IMR-90 (cell line): ENCODE measurements around the gene B4GALNT2. TPM values are rescaled to one million over a fixed set of nuclear protein-coding genes. Genes with fewer than 3 reads are reported as not detected.

Source experiments
- ATAC-seq: fragments of 200-7000 bp; cut with Tn5 transposase; 2 replicates; pipeline ENCODE4 v1.9.1; 2020; ENCODE audit warnings: low read depth, mild to moderate bottlenecking, moderate library complexity
- BruUV-seq: library from RNA; stranded (reverse); fragments of 400-500 nt; replicated peaks from 2 replicates; lab custom pipeline; 2021; lab: Mats Ljungman, UMichigan
- CTCF ChIA-PET: fragments of 300-600 bp; formaldehyde crosslinking; extraction: SDS; loops from one replicate; lab custom pipeline; 2021; ENCODE audit warnings: antibody characterized with exemption; lab: Yijun Ruan, JAX
- POLR2A ChIA-PET: fragments of 300-600 bp; sonication (Branson Sonifier 250); formaldehyde crosslinking; loops from one replicate; lab custom pipeline; 2022; ENCODE audit warnings: antibody characterized with exemption; ENCODE audit not compliant: unreplicated experiment; lab: Charles Lee
- DNase-seq: peaks from one replicate; pipeline ENCODE4 v3.0.0; 2013
- H2AFZ ChIP-seq: replicated peaks from 2 replicates; pipeline ENCODE3; 2013; ENCODE audit warnings: low read length, mild to moderate bottlenecking; ENCODE audit not compliant: poor library complexity
- H2AK5ac ChIP-seq: 2 replicates; pipeline ENCODE4 v1.6.1; 2013; ENCODE audit warnings: low read depth, low read length, inconsistent platforms
- H2AK9ac ChIP-seq: replicated peaks from 2 replicates; pipeline ENCODE3; 2013; ENCODE audit warnings: mild to moderate bottlenecking, low read depth, low read length, moderate library complexity; ENCODE audit not compliant: poor library complexity
- H2BK120ac ChIP-seq: 2 replicates; pipeline ENCODE4 v1.6.1; 2013; ENCODE audit warnings: low read depth, low read length, inconsistent platforms
- H2BK15ac ChIP-seq: 3 replicates; pipeline ENCODE4 v1.6.1; 2013; ENCODE audit warnings: low read depth, low read length, inconsistent platforms
- H2BK20ac ChIP-seq: 2 replicates; pipeline ENCODE4 v1.6.1; 2013; ENCODE audit warnings: low read depth, mild to moderate bottlenecking, inconsistent platforms, low read length, moderate library complexity
- H2BK5ac ChIP-seq: 2 replicates; pipeline ENCODE4 v1.6.1; 2013; ENCODE audit warnings: mild to moderate bottlenecking, low read depth, low read length, inconsistent platforms; ENCODE audit not compliant: poor library complexity, severe bottlenecking
- H3K14ac ChIP-seq: replicated peaks from 2 replicates; pipeline ENCODE4 v1.6.1; 2013; ENCODE audit warnings: low read depth, low read length, inconsistent platforms
- H3K18ac ChIP-seq: 2 replicates; pipeline ENCODE4 v1.6.1; 2013; ENCODE audit warnings: low read depth, low read length, control low read depth
- H3K23ac ChIP-seq: 2 replicates; pipeline ENCODE4 v1.6.1; 2013; ENCODE audit warnings: low read depth, low read length, inconsistent platforms
- H3K27ac ChIP-seq: 2 replicates; pipeline ENCODE4 v1.5.1; 2013; ENCODE audit warnings: mild to moderate bottlenecking, control low read depth, low read length; ENCODE audit not compliant: insufficient read depth
- H3K27me3 ChIP-seq: 2 replicates; pipeline ENCODE4 v1.6.1; 2013; ENCODE audit warnings: low read length; ENCODE audit not compliant: control insufficient read depth, insufficient read depth
- H3K36me3 ChIP-seq: 2 replicates; pipeline ENCODE4 v1.6.1; 2013; ENCODE audit warnings: low read length, mixed read lengths; ENCODE audit not compliant: control insufficient read depth, insufficient read depth
- H3K4ac ChIP-seq: 2 replicates; pipeline ENCODE4 v1.6.1; 2013; ENCODE audit warnings: low read depth, low read length, inconsistent platforms
- H3K4me1 ChIP-seq: 2 replicates; pipeline ENCODE4 v1.6.1; 2013; ENCODE audit warnings: low read length, mixed read lengths; ENCODE audit not compliant: control insufficient read depth, insufficient read depth
- H3K4me2 ChIP-seq: 2 replicates; pipeline ENCODE4 v1.6.1; 2013; ENCODE audit warnings: low read depth, mild to moderate bottlenecking, control low read depth, low read length, moderate library complexity
- H3K4me3 ChIP-seq: 2 replicates; pipeline ENCODE4 v1.5.1; 2013; ENCODE audit warnings: low read depth, mild to moderate bottlenecking, control low read depth, low read length, moderate library complexity; ENCODE audit not compliant: insufficient read depth
- H3K56ac ChIP-seq: 2 replicates; pipeline ENCODE4 v1.6.1; 2013; ENCODE audit warnings: low read length, inconsistent platforms; ENCODE audit not compliant: insufficient read depth; ENCODE audit errors: extremely low read depth
- H3K79me1 ChIP-seq, 2 experiments: 2 replicates each; pipeline ENCODE4 v1.6.1; 2013; ENCODE audit warnings: low read length in 2 of 2, inconsistent platforms in 1 of 2, low read depth in 1 of 2
- H3K9ac ChIP-seq: 2 replicates; pipeline ENCODE4 v1.6.1; 2013; ENCODE audit warnings: low read depth, low read length, control low read depth
- H3K9me1 ChIP-seq: 2 replicates; pipeline ENCODE4 v1.6.1; 2013; ENCODE audit warnings: low read length, inconsistent platforms; ENCODE audit not compliant: insufficient read depth
- H3K9me3 ChIP-seq: 2 replicates; pipeline ENCODE4 v1.6.1; 2013; ENCODE audit warnings: low read length; ENCODE audit not compliant: control insufficient read depth, insufficient read depth
- H4K20me1 ChIP-seq: 2 replicates; pipeline ENCODE4 v1.6.1; 2013; ENCODE audit warnings: low read length, inconsistent platforms; ENCODE audit not compliant: insufficient read depth
- H4K5ac ChIP-seq: 2 replicates; pipeline ENCODE4 v1.6.1; 2013; ENCODE audit warnings: mild to moderate bottlenecking, low read depth, low read length, control low read depth
- H4K8ac ChIP-seq, 2 experiments: 2 replicates each; pipeline ENCODE4 v1.6.1; 2013; ENCODE audit warnings: low read depth in 2 of 2, low read length in 2 of 2, control low read depth in 1 of 2, inconsistent platforms in 1 of 2
- H4K91ac ChIP-seq: 2 replicates; pipeline ENCODE4 v1.6.1; 2013; ENCODE audit warnings: low read depth, low read length, inconsistent platforms; ENCODE audit not compliant: insufficient read depth
- BHLHE40 ChIP-seq: fragments of 150-350 bp; IDR thresholded peaks from 2 replicates; pipeline ENCODE4 v1.6.1; 2016; ENCODE audit warnings: mild to moderate bottlenecking, low read depth, low read length
- NFE2L2 ChIP-seq: fragments of 150-350 bp; IDR thresholded peaks from 2 replicates; pipeline ENCODE4 v1.6.1; 2016; ENCODE audit warnings: low read depth, mild to moderate bottlenecking, low read length
- RFX5 ChIP-seq: IDR thresholded peaks from 2 replicates; pipeline ENCODE4 v1.8.0; 2012; ENCODE audit warnings: low read depth, mild to moderate bottlenecking, low read length, moderate library complexity
- USF2 ChIP-seq: fragments of 150-350 bp; IDR thresholded peaks from 2 replicates; pipeline ENCODE4 v1.6.1; 2017; ENCODE audit warnings: mild to moderate bottlenecking, antibody characterized with exemption, low read length, low read depth
- WGBS, 2 experiments: methylation state at CpG; one replicate each; pipeline versions ENCODE4 v1.1.5 to v1.1.7; 2013; ENCODE audit warnings: missing lambda C conversion rate in 2 of 2; ENCODE audit not compliant: insufficient read length in 1 of 2; ENCODE audit errors: extremely low coverage in 2 of 2; 5-methylcytosine and 5-hydroxymethylcytosine counted together
- dilution Hi-C: fragments of 300-500 bp; cut with HindIII; formaldehyde crosslinking; loops from one replicate; pipeline ENCODE4 v1.14.3; 2018; ENCODE audit warnings: low sequenced_read_pairs; ENCODE audit not compliant: unreplicated experiment
- in situ Hi-C: fragments of 300-500 bp; cut with MboI; formaldehyde crosslinking; loops from 3 replicates; pipeline ENCODE4 v1.14.3; 2019; ENCODE audit warnings: low sequenced_read_pairs, inconsistent platforms, mixed read lengths
- intact Hi-C: fragments of 100-400 bp; cut with micrococcal nuclease; formaldehyde crosslinking; loops from 2 replicates; pipeline ENCODE4 v1.10.0; 2022
- polyA plus RNA-seq, 3 experiments: library from polyadenylated mRNA; depleted of rRNA; stranded (reverse); fragments of >200 nt; gene quantifications; 2 replicates each; pipeline ENCODE4 v1.2.3, GENCODE V29; 2012; ENCODE audit warnings: low replicate concordance in 1 of 3
- total RNA-seq: library from RNA; depleted of rRNA; stranded (reverse); fragments of >200 nt; gene quantifications from 2 replicates; pipeline ENCODE4 v1.2.3, GENCODE V29; 2012
- TF ChIP-seq, protein P1 (sequence below): fragments of 150-350 bp; IDR thresholded peaks from 2 replicates; pipeline ENCODE4 v1.6.1; 2016; ENCODE audit warnings: low read depth, mild to moderate bottlenecking, low read length, moderate library complexity, borderline replicate concordance
- TF ChIP-seq, protein P2 (sequence below): conservative IDR thresholded peaks from 2 replicates; pipeline ENCODE4 v1.5.1; 2012; ENCODE audit warnings: mild to moderate bottlenecking, low read depth, low read length, improper control_type of control experiment

B4GALNT2 gene
- total and polyA plus RNA-seq, 2 of the 4 experiments (the other 2 are of a cell fraction) = not detected

DNA sequence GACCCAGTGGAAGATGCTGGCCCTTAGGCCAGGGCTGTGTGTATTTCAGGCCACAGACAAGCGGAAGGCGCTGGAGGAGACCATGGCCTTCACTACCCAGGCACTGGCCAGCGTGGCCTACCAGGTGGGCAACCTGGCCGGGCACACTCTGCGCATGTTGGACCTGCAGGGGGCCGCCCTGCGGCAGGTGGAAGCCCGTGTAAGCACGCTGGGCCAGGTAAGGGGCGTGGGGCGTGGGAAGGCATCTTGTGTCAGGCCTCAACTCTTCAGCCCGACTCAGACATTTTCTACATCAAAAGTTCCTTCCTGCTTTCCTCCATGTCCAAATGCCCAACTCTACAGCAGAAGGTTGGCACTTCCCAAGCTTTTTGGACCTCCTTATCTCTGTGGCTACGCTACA is 83.9 kb downstream of the B4GALNT2 start:
- no peak overlapping the region for H4K5ac ChIP-seq
- H4K91ac ChIP-seq = no peak overlapping the region
- dilution Hi-C loops = no loop called here
- H4K20me1 ChIP-seq = no peaks in the 10 kb centered on the region
- no peak overlapping the region for H2AK5ac ChIP-seq
- H3K4ac ChIP-seq = no peak overlapping the region
- H2BK5ac ChIP-seq = no peak overlapping the region
- no peak overlapping the region for H2BK15ac ChIP-seq
- ChIA-PET CTCF (no interaction called here), POLR2A (no interaction called here)
- H2BK20ac ChIP-seq = no peak overlapping the region
- H3K9me3 ChIP-seq = no peaks in the 10 kb centered on the region
- H3K79me1 ChIP-seq = no peaks in the 10 kb centered on the region
- no peak overlapping the region for H3K56ac ChIP-seq
- ATAC-seq = no peak
- WGBS, 2 experiments = 86% methylated on average over 9 of the region's 13 CpGs; no CpG with 5 or more reads in 1 of the 2 experiments
- H3K36me3 ChIP-seq = no peaks in the 10 kb centered on the region
- BruUV-seq = no TSS peak
- in situ Hi-C loops = no loop called here
- no peak overlapping the region for H2AK9ac ChIP-seq
- no peaks in the 10 kb centered on the region for H3K9me1 ChIP-seq
- no peak overlapping the region for H4K8ac ChIP-seq
- H3K27ac ChIP-seq = no peak overlapping the region
- no peak overlapping the region for H2AFZ ChIP-seq
- no peak overlapping the region for H3K23ac ChIP-seq
- H3K27me3 ChIP-seq = peaks cover 3% of the 10 kb centered on the region
- TF ChIP-seq USF2 (no peak), RFX5 (no peak), BHLHE40 (no peak), NFE2L2 (no peak)
- TF ChIP-seq, protein P1, sequence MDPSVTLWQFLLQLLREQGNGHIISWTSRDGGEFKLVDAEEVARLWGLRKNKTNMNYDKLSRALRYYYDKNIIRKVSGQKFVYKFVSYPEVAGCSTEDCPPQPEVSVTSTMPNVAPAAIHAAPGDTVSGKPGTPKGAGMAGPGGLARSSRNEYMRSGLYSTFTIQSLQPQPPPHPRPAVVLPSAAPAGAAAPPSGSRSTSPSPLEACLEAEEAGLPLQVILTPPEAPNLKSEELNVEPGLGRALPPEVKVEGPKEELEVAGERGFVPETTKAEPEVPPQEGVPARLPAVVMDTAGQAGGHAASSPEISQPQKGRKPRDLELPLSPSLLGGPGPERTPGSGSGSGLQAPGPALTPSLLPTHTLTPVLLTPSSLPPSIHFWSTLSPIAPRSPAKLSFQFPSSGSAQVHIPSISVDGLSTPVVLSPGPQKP = no peak
- TF ChIP-seq, protein P2, sequence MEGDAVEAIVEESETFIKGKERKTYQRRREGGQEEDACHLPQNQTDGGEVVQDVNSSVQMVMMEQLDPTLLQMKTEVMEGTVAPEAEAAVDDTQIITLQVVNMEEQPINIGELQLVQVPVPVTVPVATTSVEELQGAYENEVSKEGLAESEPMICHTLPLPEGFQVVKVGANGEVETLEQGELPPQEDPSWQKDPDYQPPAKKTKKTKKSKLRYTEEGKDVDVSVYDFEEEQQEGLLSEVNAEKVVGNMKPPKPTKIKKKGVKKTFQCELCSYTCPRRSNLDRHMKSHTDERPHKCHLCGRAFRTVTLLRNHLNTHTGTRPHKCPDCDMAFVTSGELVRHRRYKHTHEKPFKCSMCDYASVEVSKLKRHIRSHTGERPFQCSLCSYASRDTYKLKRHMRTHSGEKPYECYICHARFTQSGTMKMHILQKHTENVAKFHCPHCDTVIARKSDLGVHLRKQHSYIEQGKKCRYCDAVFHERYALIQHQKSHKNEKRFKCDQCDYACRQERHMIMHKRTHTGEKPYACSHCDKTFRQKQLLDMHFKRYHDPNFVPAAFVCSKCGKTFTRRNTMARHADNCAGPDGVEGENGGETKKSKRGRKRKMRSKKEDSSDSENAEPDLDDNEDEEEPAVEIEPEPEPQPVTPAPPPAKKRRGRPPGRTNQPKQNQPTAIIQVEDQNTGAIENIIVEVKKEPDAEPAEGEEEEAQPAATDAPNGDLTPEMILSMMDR = no peak
- no peak overlapping the region for H3K14ac ChIP-seq
- H3K4me1 ChIP-seq = no peaks in the 10 kb centered on the region
- H3K18ac ChIP-seq = no peak overlapping the region
- intact Hi-C loops = no loop called here
- no peak overlapping the region for H3K4me3 ChIP-seq
- H3K4me2 ChIP-seq = no peak overlapping the region
- H3K9ac ChIP-seq = no peak overlapping the region
- no peak for DNase-seq
- no peak overlapping the region for H2BK120ac ChIP-seq
